ENCODE results near the gene METTL13.

DNA sequence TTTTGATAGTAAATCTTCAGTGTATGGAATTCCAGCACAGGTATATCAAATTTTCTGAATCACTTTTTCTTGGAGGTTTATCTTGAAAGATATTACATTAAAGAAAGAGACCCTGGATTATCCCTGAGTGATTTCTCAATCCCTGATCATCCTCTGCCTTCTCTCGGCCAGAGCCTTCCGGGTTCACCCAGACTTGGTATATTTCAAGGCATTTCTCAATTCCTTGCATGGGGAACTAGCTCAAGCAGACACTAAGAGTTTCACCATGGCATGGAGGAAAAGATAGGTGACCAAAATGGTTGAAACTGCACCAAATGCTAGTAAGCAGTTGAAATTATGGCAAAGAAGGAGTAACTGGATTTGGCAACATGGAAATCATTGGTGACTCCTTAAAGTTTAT is 45.3 kb upstream of the METTL13 start:
- TF ChIP-seq POLR2A (IDR thresholded peaks at IDR 0.05; ENCODE audit: low read depth, low read length) (no peak), POLR2AphosphoS5 (IDR thresholded peaks at IDR 0.05; ENCODE audit: low read depth, low read length) (no peak), TAF1 (IDR thresholded peaks at IDR 0.05; ENCODE audit: low read depth, low read length) (no peak), SPI1 (IDR thresholded peaks at IDR 0.05; ENCODE audit: low read depth, low read length) (no peak)
